GM12878 (cell line): ENCODE results near the gene ASF1B. TPM values are rescaled to one million over a fixed set of nuclear protein-coding genes. Genes with fewer than 3 reads are reported as not detected.

Experiments used
- ATAC-seq: fragments of 200-7000 bp; cut with Tn5 transposase; 3 replicates; pipeline ENCODE4 v1.9.1; 2020; ENCODE audit warnings: mild to moderate bottlenecking, moderate library complexity
- BruUV-seq: library from RNA; stranded (reverse); fragments of 400-500 nt; replicated peaks from 2 replicates; lab custom pipeline; 2021; lab: Mats Ljungman, UMichigan
- CTCF ChIA-PET: fragments of 300-600 bp; sonication (Branson Sonifier 250); formaldehyde crosslinking; extraction: SDS; loops from one replicate; lab custom pipeline; 2021; ENCODE audit warnings: inconsistent platforms; lab: Yijun Ruan, JAX
- POLR2A ChIA-PET: fragments of 350-600 bp; formaldehyde crosslinking; extraction: SDS; loops from one replicate; lab custom pipeline; 2021; ENCODE audit warnings: inconsistent platforms; lab: Charles Lee
- RAD21 ChIA-PET: fragments of 300-600 bp; sonication (Branson Sonifier 250); formaldehyde crosslinking; loops from one replicate; lab custom pipeline; 2023; ENCODE audit warnings: antibody characterized with exemption; ENCODE audit not compliant: unreplicated experiment; lab: Charles Lee
- SMC1A ChIA-PET: fragments of 300-600 bp; sonication (Branson Sonifier 250); formaldehyde crosslinking; loops from one replicate; lab custom pipeline; 2023; ENCODE audit not compliant: unreplicated experiment, uncharacterized antibody; lab: Charles Lee
- DNase-seq: peaks from one replicate; pipeline ENCODE4 v3.0.0-alpha.2; 2011; ENCODE audit warnings: low read depth, low spot score
- FAIRE-seq: peaks from 3 replicates; lab custom pipeline; 2011; peaks lifted over from hg19 to GRCh38; lab: Jason Lieb, UNC
- H2AFZ ChIP-seq: 2 replicates; pipeline ENCODE4 v1.6.0; 2011; ENCODE audit warnings: low read depth, low read length, control low read depth; ENCODE audit not compliant: control insufficient read depth
- H3K27ac ChIP-seq: 2 replicates; pipeline ENCODE4 v1.5.1; 2011; ENCODE audit warnings: control low read depth; ENCODE audit not compliant: control insufficient read depth, insufficient read depth
- H3K27me3 ChIP-seq, 2 experiments: replicated peaks in 1 of 2; 2 replicates each; pipeline versions ENCODE4 v1.6.0 to v1.6.1; 2011; ENCODE audit warnings: low read length in 1 of 2; ENCODE audit not compliant: control insufficient read depth in 2 of 2, insufficient read depth in 2 of 2
- H3K36me3 ChIP-seq, 2 experiments: 2 replicates each; pipeline ENCODE4 v1.5.1; 2011; ENCODE audit warnings: low read length in 1 of 2; ENCODE audit not compliant: control insufficient read depth in 2 of 2, insufficient read depth in 2 of 2
- H3K4me1 ChIP-seq: 2 replicates; pipeline ENCODE4 v1.6.1; 2011; ENCODE audit warnings: mild to moderate bottlenecking, low read length, moderate library complexity, mixed read lengths; ENCODE audit not compliant: control insufficient read depth, insufficient read depth
- H3K4me2 ChIP-seq: 2 replicates; pipeline ENCODE4 v1.6.0; 2011; ENCODE audit warnings: control low read depth; ENCODE audit not compliant: control insufficient read depth, insufficient read depth
- H3K4me3 ChIP-seq: fragments of 200-600 bp; sonication (generic); 2 replicates; pipeline ENCODE4 v1.5.1; 2016
- H3K79me2 ChIP-seq: 2 replicates; pipeline ENCODE4 v1.6.0; 2011; ENCODE audit warnings: low read length; ENCODE audit not compliant: control insufficient read depth, insufficient read depth
- H3K9ac ChIP-seq: 2 replicates; pipeline ENCODE4 v1.8.0; 2011; ENCODE audit warnings: low read length, control low read depth, mixed read lengths; ENCODE audit not compliant: control insufficient read depth, insufficient read depth
- H3K9me3 ChIP-seq: replicated peaks from 3 replicates; pipeline ENCODE4 v1.5.1; 2011; ENCODE audit warnings: mild to moderate bottlenecking, low read length; ENCODE audit not compliant: control insufficient read depth, insufficient read depth
- H4K20me1 ChIP-seq: 2 replicates; pipeline ENCODE4 v1.6.0; 2011; ENCODE audit not compliant: control insufficient read depth, insufficient read depth
- ASH2L ChIP-seq: fragments of 300-600, 200-600 bp; sonication (generic); IDR thresholded peaks from 2 replicates; pipeline ENCODE4 v1.6.1; 2017; ENCODE audit warnings: low read depth, mild to moderate bottlenecking, borderline replicate concordance
- DPF2 ChIP-seq: fragments of 450-650 bp; IDR thresholded peaks from 2 replicates; pipeline ENCODE4 v1.6.1; 2017; ENCODE audit warnings: mild to moderate bottlenecking
- FOXM1 ChIP-seq: IDR thresholded peaks from 2 replicates; pipeline ENCODE4 v1.6.1; 2012; ENCODE audit warnings: low read depth, mild to moderate bottlenecking, inconsistent platforms, low read length, moderate library complexity
- HCFC1 ChIP-seq: fragments of 150-350 bp; IDR thresholded peaks from 2 replicates; pipeline ENCODE4 v1.6.1; 2014; ENCODE audit warnings: low read length
- IKZF2 ChIP-seq, 2 experiments: fragments of 450-650 bp; IDR thresholded peaks; 2 replicates each; pipeline ENCODE4 v1.6.1; 2017; ENCODE audit warnings: mild to moderate bottlenecking in 2 of 2, moderate library complexity in 2 of 2
- JUND ChIP-seq: IDR thresholded peaks from 2 replicates; pipeline ENCODE4 v1.6.1; 2012; ENCODE audit warnings: low read depth, mild to moderate bottlenecking, low read length, improper control_type of control experiment, moderate library complexity
- KDM1A ChIP-seq: fragments of 200-600 bp; sonication (generic); IDR thresholded peaks from 2 replicates; pipeline ENCODE4 v1.6.1; 2016; ENCODE audit warnings: borderline replicate concordance
- KLF5 ChIP-seq: fragments of 450-650 bp; IDR thresholded peaks from 2 replicates; pipeline ENCODE4 v1.6.1; 2014; ENCODE audit warnings: mild to moderate bottlenecking; ENCODE audit not compliant: partially characterized antibody
- MEF2B ChIP-seq: fragments of 450-650 bp; IDR thresholded peaks from 2 replicates; pipeline ENCODE4 v1.6.1; 2018; ENCODE audit warnings: mild to moderate bottlenecking, moderate library complexity; ENCODE audit not compliant: partially characterized antibody, poor library complexity, severe bottlenecking
- NFYA ChIP-seq: IDR thresholded peaks from 2 replicates; pipeline ENCODE4 v1.6.1; 2011; ENCODE audit warnings: low read depth, mild to moderate bottlenecking, low read length, improper control_type of control experiment, borderline replicate concordance
- SP1 ChIP-seq: IDR thresholded peaks from one replicate; pipeline ENCODE4 v1.6.1; 2011; ENCODE audit warnings: low read depth, low read length
- ZBED1 ChIP-seq: IDR thresholded peaks from 2 replicates; pipeline ENCODE4 v1.6.1; 2016; ENCODE audit warnings: borderline replicate concordance
- WGBS: methylation state at CpG from one replicate; pipeline ENCODE4 v1.1.6; 2016; ENCODE audit warnings: low lambda C conversion rate; ENCODE audit not compliant: insufficient replicate concordance, insufficient coverage; ENCODE audit errors: missing lambda C conversion rate; 5-methylcytosine and 5-hydroxymethylcytosine counted together
- in situ Hi-C: fragments of 300-500 bp; cut with MboI; formaldehyde crosslinking; loops from 9 replicates; pipeline ENCODE4 v1.14.3; 2018; ENCODE audit warnings: mixed read lengths
- intact Hi-C: fragments of 100-400 bp; cut with micrococcal nuclease; formaldehyde crosslinking; loops from one replicate; pipeline ENCODE4 v1.14.2; 2022; ENCODE audit not compliant: unreplicated experiment
- polyA plus RNA-seq, 11 experiments: library from polyadenylated mRNA; depleted of rRNA in 4 of 11; unstranded in 6 of 11; stranded (reverse) in 5 of 11; fragments of >200 nt; fragmentation: Nextera tagmentation in 4 of 11; fragmentation: Illumina TruSeq in 1 of 11; extraction: Ambion mirVana in 4 of 11; extraction: Trizol in 1 of 11; gene quantifications; 1 replicate in 1 of 11; 2 replicates in 10 of 11; pipeline versions ENCODE4 v1.2.1 to v1.2.3, GENCODE V29; 2011 to 2016; ENCODE audit warnings: inconsistent platforms in 2 of 11, missing spikeins in 2 of 11, low read depth in 1 of 11
- total RNA-seq, 4 experiments: library from RNA; depleted of rRNA in 3 of 4; stranded (reverse); fragments of >200 nt in 3 of 4; fragmentation: Illumina TruSeq in 1 of 4; extraction: Trizol in 1 of 4; gene quantifications; 2 replicates each; pipeline versions ENCODE4 v1.2.1 to v1.2.3, GENCODE V29; 2013 to 2021
- TF ChIP-seq, protein P1 (sequence below): IDR thresholded peaks from 2 replicates; pipeline ENCODE4 v1.6.1; 2012; ENCODE audit warnings: improper control_type of control experiment, low read depth, low read length; ENCODE audit not compliant: insufficient replicate concordance

ASF1B gene
- total and polyA plus RNA-seq, 10 of the 15 experiments (the other 5 are each of a cell fraction or from before 2014, with no cell fraction given), result 10.4 to 217 (median 90.2) TPM

DNA sequence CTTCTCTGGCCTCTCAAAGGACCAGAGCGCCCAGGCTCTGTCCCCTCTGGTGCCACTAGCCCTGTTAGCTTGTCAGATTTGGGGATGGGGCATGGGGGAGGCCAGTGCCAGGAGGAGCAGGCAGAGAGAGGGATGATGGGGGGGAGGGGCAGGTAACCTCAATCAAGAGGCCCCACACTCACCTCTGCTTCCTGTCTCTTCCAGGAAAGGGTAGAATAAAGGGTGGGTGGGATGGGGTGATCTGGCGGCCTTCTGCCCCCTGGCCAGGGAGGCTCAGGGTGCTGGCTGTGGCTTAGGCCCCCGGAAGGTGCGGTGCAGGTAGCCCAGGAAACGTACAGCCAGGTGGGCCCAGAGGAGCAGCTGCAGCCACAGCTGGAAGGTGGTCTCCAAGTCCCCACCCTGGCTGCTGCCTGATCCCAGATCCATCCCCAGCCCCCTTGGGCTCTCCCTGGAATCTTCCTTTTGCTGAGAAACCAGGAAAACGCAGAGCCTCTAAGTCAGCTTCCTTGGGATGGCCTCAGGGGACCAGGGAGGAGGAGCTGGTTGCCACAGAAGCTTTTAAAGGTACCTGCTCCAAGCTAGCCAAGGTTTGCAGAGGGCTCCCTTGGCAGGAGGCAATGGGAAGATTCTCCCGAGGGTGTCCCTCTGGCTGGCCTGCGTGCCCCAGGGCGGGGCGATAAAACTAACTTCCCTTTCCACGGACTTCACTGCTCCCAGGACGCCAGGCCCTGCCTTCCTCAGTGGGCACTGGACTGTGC is 24.2 kb downstream of the ASF1B start:
- in situ Hi-C loops, result no loop called here
- POLR2A ChIA-PET, result interaction anchor here (1.5 to 2.3 kb wide), 2 partner anchors 20 to 23 kb away, joined by 3 to 8 read pairs; no protein-coding TSS in a partner anchor

More for the DNA sequence above, 24.2 kb downstream of the ASF1B start:
- BruUV-seq, result no TSS peak
- no peaks in the 10 kb centered on the region; a peak in 1 of 4 replicates for H3K36me3 ChIP-seq
- RAD21 ChIA-PET, result interaction anchor here (0.8 kb wide), 1 partner anchor 53 kb away, joined by 3 read pairs; no protein-coding TSS in a partner anchor
- SMC1A ChIA-PET, result interaction anchor here (0.5 kb wide), 1 partner anchor 33 kb away, joined by 3 read pairs; no protein-coding TSS in a partner anchor
- no peak for FAIRE-seq
- H3K4me1 ChIP-seq, result peaks cover 8% of the 10 kb centered on the region
- H2AFZ ChIP-seq, result no peak overlapping the region
- CTCF ChIA-PET, result interaction anchor here (2.3 to 5.3 kb wide), 4 partner anchors 16 to 232 kb away, joined by 5 to 38 read pairs (median 34); partner anchors contain the start of gene MISP3
- DNase-seq, result no peak
- H3K9ac ChIP-seq, result no peak overlapping the region
- H3K9me3 ChIP-seq, result no peaks in the 10 kb centered on the region
- no peak overlapping the region for H3K4me2 ChIP-seq
- no peak overlapping the region for H3K4me3 ChIP-seq
- H4K20me1 ChIP-seq, result no peaks in the 10 kb centered on the region
- intact Hi-C loops, result no loop called here
- no peaks in the 10 kb centered on the region for H3K27me3 ChIP-seq
- TF ChIP-seq FOXM1 (no peak), DPF2 (no peak), ZBED1 (no peak), SP1 (no peak), JUND (no peak), IKZF2 (IDR thresholded peaks at IDR 0.05) (no peak), KLF5 (no peak), ASH2L (no peak), KDM1A (no peak), NFYA (no peak), HCFC1 (no peak), MEF2B (no peak)
- TF ChIP-seq, protein P1, sequence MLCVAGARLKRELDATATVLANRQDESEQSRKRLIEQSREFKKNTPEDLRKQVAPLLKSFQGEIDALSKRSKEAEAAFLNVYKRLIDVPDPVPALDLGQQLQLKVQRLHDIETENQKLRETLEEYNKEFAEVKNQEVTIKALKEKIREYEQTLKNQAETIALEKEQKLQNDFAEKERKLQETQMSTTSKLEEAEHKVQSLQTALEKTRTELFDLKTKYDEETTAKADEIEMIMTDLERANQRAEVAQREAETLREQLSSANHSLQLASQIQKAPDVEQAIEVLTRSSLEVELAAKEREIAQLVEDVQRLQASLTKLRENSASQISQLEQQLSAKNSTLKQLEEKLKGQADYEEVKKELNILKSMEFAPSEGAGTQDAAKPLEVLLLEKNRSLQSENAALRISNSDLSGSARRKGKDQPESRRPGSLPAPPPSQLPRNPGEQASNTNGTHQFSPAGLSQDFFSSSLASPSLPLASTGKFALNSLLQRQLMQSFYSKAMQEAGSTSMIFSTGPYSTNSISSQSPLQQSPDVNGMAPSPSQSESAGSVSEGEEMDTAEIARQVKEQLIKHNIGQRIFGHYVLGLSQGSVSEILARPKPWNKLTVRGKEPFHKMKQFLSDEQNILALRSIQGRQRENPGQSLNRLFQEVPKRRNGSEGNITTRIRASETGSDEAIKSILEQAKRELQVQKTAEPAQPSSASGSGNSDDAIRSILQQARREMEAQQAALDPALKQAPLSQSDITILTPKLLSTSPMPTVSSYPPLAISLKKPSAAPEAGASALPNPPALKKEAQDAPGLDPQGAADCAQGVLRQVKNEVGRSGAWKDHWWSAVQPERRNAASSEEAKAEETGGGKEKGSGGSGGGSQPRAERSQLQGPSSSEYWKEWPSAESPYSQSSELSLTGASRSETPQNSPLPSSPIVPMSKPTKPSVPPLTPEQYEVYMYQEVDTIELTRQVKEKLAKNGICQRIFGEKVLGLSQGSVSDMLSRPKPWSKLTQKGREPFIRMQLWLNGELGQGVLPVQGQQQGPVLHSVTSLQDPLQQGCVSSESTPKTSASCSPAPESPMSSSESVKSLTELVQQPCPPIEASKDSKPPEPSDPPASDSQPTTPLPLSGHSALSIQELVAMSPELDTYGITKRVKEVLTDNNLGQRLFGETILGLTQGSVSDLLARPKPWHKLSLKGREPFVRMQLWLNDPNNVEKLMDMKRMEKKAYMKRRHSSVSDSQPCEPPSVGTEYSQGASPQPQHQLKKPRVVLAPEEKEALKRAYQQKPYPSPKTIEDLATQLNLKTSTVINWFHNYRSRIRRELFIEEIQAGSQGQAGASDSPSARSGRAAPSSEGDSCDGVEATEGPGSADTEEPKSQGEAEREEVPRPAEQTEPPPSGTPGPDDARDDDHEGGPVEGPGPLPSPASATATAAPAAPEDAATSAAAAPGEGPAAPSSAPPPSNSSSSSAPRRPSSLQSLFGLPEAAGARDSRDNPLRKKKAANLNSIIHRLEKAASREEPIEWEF, result no peak
- no peak overlapping the region for H3K27ac ChIP-seq
- no peak for ATAC-seq
- peaks cover 8% of the 10 kb centered on the region for H3K79me2 ChIP-seq
- 76% methylated on average over 12 of the region's 12 CpGs for WGBS
